Fibroblast of pulmonary artery (primary cell): ENCODE measurements around the gene ADAMTSL3.
A peak's percentile ranks its signal among the peaks of the same experiment; 100 is the strongest.
"Not testable (repeated sequence)": the region's sequence is repeated elsewhere in the genome, so short reads cannot be mapped to it uniquely, and the experiment has no call there.

Experiments used
- DNase-seq: peaks from one replicate; pipeline ENCODE4 v3.0.0-alpha.2; 2010; ENCODE audit warnings: low read depth
- H3K4me3 ChIP-seq: replicated peaks from 2 replicates; pipeline ENCODE4 v1.5.1; 2011; ENCODE audit warnings: low read depth, mild to moderate bottlenecking, control low read depth, low read length, moderate library complexity
- CTCF ChIP-seq: IDR thresholded peaks from 2 replicates; pipeline ENCODE4 v1.5.1; 2011; ENCODE audit warnings: mild to moderate bottlenecking, control low read depth, low read length, inconsistent platforms; ENCODE audit errors: missing control alignments

Gene ADAMTSL3

GRCh38 chr15:83753872-83754493 lies 100.1 kb downstream of the ADAMTSL3 start:
- no peak overlapping the region for H3K4me3 ChIP-seq
- TF ChIP-seq CTCF, result no peak
- DNase-seq, result no peak

- not testable (repeated sequence) for H3K4me3 ChIP-seq, DNase-seq
Observed at GRCh38 chr15:83757291-83757690, 103.4 kb downstream of the ADAMTSL3 start.

GRCh38 chr15:83762367-83762766 lies 108.4 kb downstream of the ADAMTSL3 start:
- no peak overlapping the region for H3K4me3 ChIP-seq
- no peak for TF ChIP-seq CTCF
- no peak for DNase-seq

- no peak overlapping the region for H3K4me3 ChIP-seq
- no peak for TF ChIP-seq CTCF
- DNase-seq, result no peak
Observed at GRCh38 chr15:83764201-83764838, 110.4 kb downstream of the ADAMTSL3 start.

- no peak for TF ChIP-seq CTCF
- peak; percentile 83 for DNase-seq
- H3K4me3 ChIP-seq, result no peak overlapping the region
Observed at GRCh38 chr15:83766339-83766738, 112.4 kb downstream of the ADAMTSL3 start.

- DNase-seq, result peak; percentile 92
- H3K4me3 ChIP-seq, result no peak overlapping the region
- TF ChIP-seq CTCF, result no peak
Observed at GRCh38 chr15:83767741-83768140, 113.8 kb downstream of the ADAMTSL3 start.

GRCh38 chr15:83769411-83769999 lies 115.6 kb downstream of the ADAMTSL3 start:
- peak; percentile 16 for DNase-seq
- TF ChIP-seq CTCF, result no peak
- no peak overlapping the region for H3K4me3 ChIP-seq
